OCI-LY1 (cell line): ENCODE results near the gene RNF187.

Experiments used
- H2AFZ ChIP-seq: fragments of 200-600 bp; sonication (generic), shearing (Covaris generic); 2 replicates; pipeline ENCODE4 v1.6.0; 2014; ENCODE audit warnings: antibody characterized with exemption, mild to moderate bottlenecking, low read length
- H3F3A ChIP-seq: fragments of 200-600 bp; sonication (generic), shearing (Covaris generic); 2 replicates; pipeline ENCODE4 v1.6.0; 2014; ENCODE audit warnings: mild to moderate bottlenecking, antibody characterized with exemption, low read length, moderate library complexity; ENCODE audit not compliant: insufficient read depth
- H3K27ac ChIP-seq: fragments of 200-600 bp; sonication (generic); 2 replicates; pipeline ENCODE4 v1.5.1; 2014; ENCODE audit warnings: low read length, mixed run types, mild to moderate bottlenecking, low read depth; ENCODE audit not compliant: poor library complexity, severe bottlenecking
- H3K27me3 ChIP-seq: fragments of 200-600 bp; sonication (generic); 2 replicates; pipeline ENCODE4 v1.6.0; 2014; ENCODE audit warnings: antibody characterized with exemption, mild to moderate bottlenecking, low read length, moderate library complexity; ENCODE audit not compliant: insufficient read depth
- H3K36me3 ChIP-seq: fragments of 200-600 bp; sonication (generic); 2 replicates; pipeline ENCODE4 v1.6.1; 2014; ENCODE audit warnings: mild to moderate bottlenecking, antibody characterized with exemption, low read length, moderate library complexity, mixed read lengths; ENCODE audit not compliant: insufficient read depth
- H3K4me1 ChIP-seq: fragments of 200-600 bp; sonication (generic); 2 replicates; pipeline ENCODE4 v1.5.1; 2014; ENCODE audit warnings: mild to moderate bottlenecking, low read length, moderate library complexity; ENCODE audit not compliant: insufficient read depth, severe bottlenecking
- H3K4me2 ChIP-seq: fragments of 200-600 bp; sonication (generic), shearing (Covaris generic); 2 replicates; pipeline ENCODE4 v1.6.1; 2014; ENCODE audit warnings: low read length
- H3K4me3 ChIP-seq: fragments of 200-600 bp; sonication (generic); 2 replicates; pipeline ENCODE4 v1.5.1; 2014; ENCODE audit warnings: low read length, low read depth, mild to moderate bottlenecking, mixed read lengths; ENCODE audit not compliant: poor library complexity, severe bottlenecking
- H3K79me2 ChIP-seq: fragments of 200-600 bp; shearing (Covaris generic); 2 replicates; pipeline ENCODE4 v1.6.1; 2016; ENCODE audit warnings: mixed run types, low read length, mixed read lengths; ENCODE audit not compliant: insufficient read depth
- H3K9ac ChIP-seq: fragments of 200-600 bp; sonication (generic), shearing (Covaris generic); 2 replicates; pipeline ENCODE4 v1.6.1; 2014; ENCODE audit warnings: mild to moderate bottlenecking, low read length, mixed read lengths
- H3K9me2 ChIP-seq: fragments of 200-600 bp; sonication (generic), shearing (Covaris generic); 2 replicates; pipeline ENCODE4 v1.6.1; 2014; ENCODE audit warnings: low read depth, mild to moderate bottlenecking, low read length, mixed read lengths
- H3K9me3 ChIP-seq: fragments of 200-600 bp; shearing (Covaris generic); 2 replicates; pipeline ENCODE4 v1.6.1; 2014; ENCODE audit warnings: low read length, mixed read lengths
- H4K20me1 ChIP-seq: fragments of 200-600 bp; sonication (generic), shearing (Covaris generic); 2 replicates; pipeline ENCODE4 v1.6.0; 2016; ENCODE audit warnings: mild to moderate bottlenecking, low read length; ENCODE audit not compliant: insufficient read depth
- CTCF ChIP-seq: fragments of 200-600 bp; sonication (generic), shearing (Covaris generic); IDR thresholded peaks from 2 replicates; pipeline ENCODE4 v1.5.1; 2017; ENCODE audit warnings: mild to moderate bottlenecking, antibody characterized with exemption, low read length, moderate library complexity, mixed read lengths
- EZH2 ChIP-seq: fragments of 200-600 bp; sonication (generic), shearing (Covaris generic); IDR thresholded peaks from 2 replicates; pipeline ENCODE4 v1.8.0; 2017; ENCODE audit warnings: borderline replicate concordance, mixed run types, mild to moderate bottlenecking, antibody characterized with exemption, low read length, moderate library complexity, mixed read lengths

RNF187 gene

DNA sequence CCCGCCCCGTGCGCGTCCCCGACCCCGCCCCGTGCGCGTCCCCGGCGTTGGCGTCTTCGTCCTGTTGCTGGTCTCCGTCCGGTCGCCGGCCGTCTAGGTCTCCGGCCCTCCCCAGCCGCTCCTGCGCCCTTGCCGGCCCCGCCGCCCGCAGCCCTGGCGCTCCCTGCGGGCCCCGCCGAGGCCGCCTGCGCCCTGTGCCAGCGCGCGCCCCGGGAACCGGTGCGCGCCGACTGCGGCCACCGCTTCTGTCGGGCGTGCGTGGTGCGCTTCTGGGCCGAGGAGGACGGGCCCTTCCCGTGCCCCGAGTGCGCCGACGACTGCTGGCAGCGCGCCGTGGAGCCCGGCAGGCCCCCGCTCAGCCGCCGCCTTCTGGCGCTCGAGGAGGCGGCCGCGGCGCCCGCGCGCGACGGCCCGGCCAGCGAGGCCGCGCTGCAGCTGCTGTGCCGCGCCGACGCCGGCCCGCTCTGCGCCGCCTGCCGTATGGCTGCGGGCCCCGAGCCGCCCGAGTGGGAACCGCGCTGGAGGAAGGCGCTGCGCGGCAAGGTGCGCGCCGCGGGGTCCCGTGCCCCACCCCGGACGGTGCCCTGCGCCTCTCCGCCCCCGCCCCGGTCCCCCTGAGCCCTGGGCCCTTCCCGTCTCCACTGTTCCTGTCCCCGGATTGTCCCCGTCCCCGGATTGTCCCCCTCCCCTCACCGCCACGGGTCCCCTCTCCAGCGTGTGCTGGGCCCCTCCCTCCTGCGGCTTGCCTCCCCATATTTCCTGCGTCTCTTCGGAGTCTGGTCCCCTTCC, at the start of gene RNF187:
Gene RNF187, plus strand, starts transcription at position 47 of the 789 bp plus-strand sequence.
- Histone ChIP-seq H3K9me2 (no peaks in the 10 kb centered on the region), H3K4me3 (peak within 1 kb of the TSS; percentile 100), H3K4me1 (peaks cover 40% of the 10 kb centered on the region), H3F3A (no peaks in the 10 kb centered on the region), H3K79me2 (no peaks in the 10 kb centered on the region), H3K9ac (peak within 1 kb of the TSS; percentile 99), H2AFZ (peak within 1 kb of the TSS; percentile 53), H3K4me2 (peak within 1 kb of the TSS; percentile 100), H3K36me3 (peaks cover 13% of the 10 kb centered on the region), H3K27me3 (no peaks in the 10 kb centered on the region), H4K20me1 (no peaks in the 10 kb centered on the region), H3K9me3 (no peaks in the 10 kb centered on the region), H3K27ac (peak within 1 kb of the TSS; percentile 85)
- no peak for TF ChIP-seq CTCF
- no peak for TF ChIP-seq EZH2

DNA sequence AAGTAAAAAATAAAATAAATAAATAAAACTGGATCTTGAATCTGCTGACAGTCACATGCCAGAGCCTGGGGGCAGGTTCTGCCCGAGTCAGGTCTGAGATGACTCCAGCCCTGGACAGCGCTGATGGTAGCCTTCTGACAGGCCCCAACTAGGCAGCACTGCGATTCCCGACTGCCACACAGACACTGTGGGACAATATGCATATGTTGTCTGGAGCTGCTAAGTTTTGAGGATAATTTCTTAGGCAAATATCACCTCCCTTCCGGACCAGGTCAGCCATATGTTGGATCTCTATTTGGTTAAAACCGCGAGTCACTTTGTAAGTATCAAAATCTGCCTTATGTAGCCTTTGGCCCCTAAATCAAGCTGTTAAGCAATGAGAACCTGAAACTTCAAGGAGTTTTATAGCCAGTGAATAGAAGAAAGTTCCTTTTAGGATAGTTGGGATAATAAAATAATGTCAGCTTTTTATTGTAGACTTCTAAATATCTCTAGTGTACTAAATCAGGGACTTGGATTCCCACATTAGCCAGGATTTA, 49.7 kb upstream of the RNF187 start:
- Histone ChIP-seq H3K27me3 (no peaks in the 10 kb centered on the region), H3K9me3 (no peaks in the 10 kb centered on the region), H3K9me2 (no peaks in the 10 kb centered on the region), H3F3A (no peaks in the 10 kb centered on the region), H3K36me3 (no peaks in the 10 kb centered on the region), H3K9ac (no peak overlapping the region), H3K79me2 (no peaks in the 10 kb centered on the region), H4K20me1 (no peaks in the 10 kb centered on the region), H3K4me2 (no peak overlapping the region), H3K4me3 (no peak overlapping the region), H2AFZ (no peak overlapping the region), H3K4me1 (no peaks in the 10 kb centered on the region), H3K27ac (no peak overlapping the region)
- TF ChIP-seq EZH2 (no peak), CTCF (no peak)

DNA sequence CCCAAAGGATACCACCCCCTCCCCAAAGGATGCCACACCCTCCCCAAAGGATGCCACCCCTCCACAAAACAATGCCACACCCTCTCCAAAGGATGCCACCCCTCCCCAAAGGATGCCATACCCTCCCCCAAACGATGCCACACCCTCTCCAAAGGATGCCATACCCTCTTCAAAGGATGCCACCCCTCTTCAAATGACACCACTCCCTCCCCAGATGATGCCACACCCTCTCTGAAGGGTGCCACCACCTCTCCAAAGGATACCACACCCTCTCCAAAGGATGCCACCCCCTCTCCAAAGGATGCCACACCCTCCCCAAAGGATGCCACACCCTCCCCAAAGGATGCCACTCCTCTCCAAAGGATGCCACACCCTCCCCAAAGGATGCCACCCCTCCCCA, 48.9 kb upstream of the RNF187 start:
- no peaks in the 10 kb centered on the region for H3K79me2 ChIP-seq
- H3K9me2 ChIP-seq: no peaks in the 10 kb centered on the region
- no peak overlapping the region for H3K4me3 ChIP-seq
- H2AFZ ChIP-seq: no peak overlapping the region
- H3K9ac ChIP-seq: no peak overlapping the region
- H3K4me2 ChIP-seq: no peak overlapping the region
- no peak overlapping the region for H3K27ac ChIP-seq
- H3K27me3 ChIP-seq: no peaks in the 10 kb centered on the region
- no peaks in the 10 kb centered on the region for H3K9me3 ChIP-seq
- no peak for TF ChIP-seq CTCF
- no peak for TF ChIP-seq EZH2
- no peaks in the 10 kb centered on the region for H4K20me1 ChIP-seq
- no peaks in the 10 kb centered on the region for H3K36me3 ChIP-seq
- no peaks in the 10 kb centered on the region for H3F3A ChIP-seq
- no peaks in the 10 kb centered on the region for H3K4me1 ChIP-seq
